Inflammatory macrophage (primary cell): ENCODE data around the gene CCL4.
"Not testable (repeated sequence)": the region's sequence is repeated elsewhere in the genome, so short reads cannot be mapped to it uniquely, and the experiment has no call there.

ENCODE experiments used
- DNase-seq, 2 donors: peaks; one replicate each; pipeline ENCODE4 v3.0.0-alpha.2; 2020 to 2022

Gene CCL4

DNA sequence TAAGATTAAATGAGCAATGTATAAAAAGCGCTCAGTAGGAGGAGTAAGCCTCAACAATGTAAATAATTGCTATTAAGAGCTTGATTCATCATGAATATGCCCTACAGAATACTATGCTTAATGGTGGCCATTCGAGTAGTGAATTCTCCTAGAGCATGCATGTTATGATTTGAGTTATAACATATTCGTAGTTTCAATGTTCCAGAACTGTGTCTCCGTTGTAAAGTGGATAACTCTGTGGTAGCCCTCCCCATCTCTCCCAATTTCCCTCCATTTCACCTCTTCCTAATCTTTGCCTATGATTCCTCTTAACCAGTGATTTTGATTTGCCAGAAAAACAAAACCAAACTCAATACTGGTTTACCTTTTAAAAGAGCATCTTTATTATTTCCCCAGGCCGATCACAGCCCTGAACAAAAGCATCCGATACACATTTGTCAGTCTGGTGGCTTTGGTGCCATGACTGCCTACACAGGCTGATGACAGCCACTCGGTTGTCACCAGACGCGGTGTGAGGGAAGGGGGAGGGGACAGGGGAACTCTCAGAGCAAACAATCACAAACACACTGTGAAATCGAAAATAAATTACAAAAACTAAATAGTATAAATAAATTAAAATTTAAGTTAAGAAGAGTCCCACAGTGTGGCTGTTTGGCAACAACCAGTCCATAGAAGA lies 15.6 kb upstream of the CCL4 start:
- peak in 1 of 2 donors; percentile 47 for DNase-seq

DNA sequence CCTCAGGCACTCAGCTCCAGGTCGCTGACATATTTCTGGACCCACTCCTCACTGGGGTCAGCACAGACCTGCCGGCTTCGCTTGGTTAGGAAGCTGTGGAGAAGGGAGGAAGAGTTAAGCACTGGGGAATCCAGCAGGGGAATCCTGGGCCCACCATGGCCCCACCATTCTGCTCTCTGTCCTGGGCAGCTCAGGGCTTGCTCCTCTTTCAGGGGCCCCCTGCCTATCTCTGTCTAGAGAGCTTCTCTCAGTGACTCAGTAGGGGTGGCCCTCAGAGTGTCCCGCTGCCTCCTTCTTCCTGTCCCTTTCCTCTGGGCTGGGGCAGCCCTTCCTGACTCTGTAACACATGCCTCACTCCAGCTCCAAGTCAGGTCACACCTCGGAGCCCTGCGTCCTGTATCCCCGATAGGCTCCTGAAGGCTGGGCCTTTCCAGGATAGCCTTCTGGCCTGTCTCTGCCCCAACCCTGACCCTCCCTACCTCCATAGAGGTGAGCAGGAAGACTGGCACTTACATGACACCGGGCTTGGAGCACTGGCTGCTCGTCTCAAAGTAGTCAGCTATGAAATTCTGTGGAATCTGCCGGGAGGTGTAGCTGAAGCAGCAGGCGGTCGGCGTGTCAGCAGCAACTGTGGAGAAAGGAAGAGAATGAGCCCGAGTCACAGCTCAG lies 14.8 kb upstream of the CCL4 start:
- DNase-seq: peak; percentile 37 to 56

DNA sequence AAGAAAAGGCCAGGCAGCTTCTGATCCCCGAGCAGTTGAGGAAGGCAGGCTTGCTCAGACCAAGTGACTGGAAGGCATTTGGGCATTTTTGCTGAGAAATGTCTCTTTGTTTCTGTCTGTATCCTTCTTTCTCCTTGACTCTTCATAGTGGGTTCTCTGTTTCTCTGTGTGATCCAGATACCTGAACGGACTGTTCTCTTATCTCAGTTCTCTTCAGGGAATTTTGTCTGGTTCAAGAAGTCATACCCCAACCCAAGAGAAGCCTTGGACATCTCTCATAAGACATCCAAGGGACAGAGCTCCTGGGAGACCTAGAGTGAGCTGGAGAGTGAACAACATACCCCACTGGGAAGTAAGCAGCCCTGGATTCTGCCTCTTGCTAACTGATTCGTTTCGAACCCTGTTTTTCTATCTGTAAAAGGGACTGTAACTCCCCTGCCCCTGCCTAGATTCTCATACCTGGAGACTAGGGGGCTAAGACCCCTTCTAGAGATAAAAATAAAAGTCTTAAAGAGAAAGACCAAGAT lies 14.2 kb upstream of the CCL4 start:
- no peak for DNase-seq

- DNase-seq: peak; percentile 97 to 98
These were observed 13.5 kb upstream of the CCL4 start, which contains the start of gene CCL3 for GRCh38 chr17:36089888-36090836. Gene CCL3 (minus strand): TSS chr17:36090143. CDS start chr17:36090058, 85 bp downstream.

DNA sequence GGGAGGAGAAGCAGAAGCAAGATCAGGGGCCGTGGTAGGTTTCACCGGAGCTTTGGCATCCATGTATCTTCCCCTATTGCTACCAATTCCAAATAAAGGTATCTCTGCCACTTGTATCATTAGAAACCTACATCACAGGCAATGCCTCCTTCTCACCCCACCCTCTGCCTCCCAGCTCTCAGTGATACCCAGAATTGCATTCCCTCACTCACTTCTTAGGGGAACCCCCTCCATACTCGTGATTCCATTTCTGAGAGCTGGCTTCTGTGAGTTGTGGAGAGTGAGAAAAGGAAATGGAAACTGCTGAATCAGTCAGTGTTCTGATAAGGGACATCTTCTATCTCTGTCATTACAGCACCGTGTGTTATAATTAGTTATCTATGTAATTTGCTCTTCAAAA lies 11.4 kb upstream of the CCL4 start:
- DNase-seq: peak; percentile 46 to 53

DNA sequence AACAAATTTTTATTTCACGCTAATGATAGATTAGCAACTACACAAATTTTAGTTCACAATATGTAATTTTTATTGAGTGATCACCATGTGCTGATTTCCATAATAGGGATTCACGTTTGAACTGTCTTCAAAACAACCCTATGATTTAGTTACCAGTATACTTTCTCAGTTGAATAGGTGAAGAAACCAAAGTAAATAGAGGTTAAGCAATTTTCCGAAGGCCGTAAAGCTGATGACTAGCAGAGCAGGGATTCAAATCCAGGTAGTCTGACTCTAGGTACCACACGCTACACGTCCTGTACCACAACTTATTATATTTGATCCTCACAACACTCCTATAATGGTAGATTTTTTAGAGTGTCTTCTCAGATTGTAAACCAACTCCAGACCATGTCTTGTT lies 10.9 kb upstream of the CCL4 start:
- DNase-seq: not testable (repeated sequence)

DNA sequence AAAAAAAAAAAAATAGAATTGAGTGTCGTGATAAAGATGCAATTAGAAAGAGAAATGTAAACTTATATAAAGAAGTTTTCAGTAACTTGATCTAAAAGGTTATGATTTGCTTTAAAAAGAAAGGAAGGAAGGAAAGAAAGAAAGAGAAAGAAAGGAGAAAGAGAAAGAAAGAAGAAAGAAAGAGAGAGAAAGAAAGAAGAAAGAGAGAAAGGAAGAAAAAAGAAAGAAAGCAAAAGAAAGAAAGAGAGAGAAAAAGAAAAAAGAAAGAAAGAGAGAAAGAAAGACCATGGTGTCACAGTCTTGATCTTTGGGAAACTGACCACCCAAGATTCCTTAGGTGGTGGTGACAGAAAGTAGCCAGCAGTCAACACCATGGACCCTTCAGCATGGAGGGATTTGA lies 9.4 kb upstream of the CCL4 start:
- no peak for DNase-seq

DNA sequence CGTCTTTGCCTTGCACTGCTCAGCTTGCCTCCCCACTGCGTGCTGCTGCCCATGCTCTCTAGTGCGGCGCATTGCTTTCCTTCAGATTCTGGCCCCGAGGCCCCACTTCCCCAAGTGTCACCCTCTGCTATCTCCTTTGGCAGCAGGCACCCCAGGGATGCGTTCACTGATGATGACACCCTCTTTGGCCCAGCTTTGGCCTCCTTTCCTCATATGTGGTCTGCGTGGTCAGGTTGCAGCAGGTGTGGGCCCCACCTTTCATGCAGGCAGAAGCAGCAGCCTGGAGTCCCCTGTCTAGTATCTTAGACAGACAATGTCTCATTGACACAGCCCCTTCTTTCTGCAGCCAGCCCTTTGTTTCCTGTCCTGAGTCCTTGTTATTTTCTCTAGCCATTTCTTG lies 8.9 kb upstream of the CCL4 start:
- no peak for DNase-seq

DNA sequence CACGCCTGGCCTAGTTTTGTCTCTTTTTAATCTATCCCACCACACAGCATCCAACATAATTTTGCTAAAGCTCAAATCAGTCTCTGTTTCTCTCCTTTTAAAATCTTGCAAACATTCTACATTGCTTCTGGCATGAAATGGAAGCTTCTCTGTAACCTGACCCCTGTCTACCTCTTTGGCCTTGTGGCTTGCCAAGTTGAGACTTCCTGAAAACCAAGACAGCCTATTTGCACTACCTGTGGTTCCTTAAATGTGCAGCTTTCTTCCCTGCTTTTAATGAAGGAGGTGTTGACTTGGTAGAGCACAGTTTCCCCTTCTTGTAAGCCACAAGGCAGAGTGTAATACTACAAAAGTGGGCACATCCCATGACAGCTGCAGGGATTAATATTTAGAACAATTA lies 7.6 kb upstream of the CCL4 start:
- no peak for DNase-seq

GRCh38 chr17:36099004-36099403 lies 4.6 kb upstream of the CCL4 start:
- peak; percentile 39 to 64 for DNase-seq

DNA sequence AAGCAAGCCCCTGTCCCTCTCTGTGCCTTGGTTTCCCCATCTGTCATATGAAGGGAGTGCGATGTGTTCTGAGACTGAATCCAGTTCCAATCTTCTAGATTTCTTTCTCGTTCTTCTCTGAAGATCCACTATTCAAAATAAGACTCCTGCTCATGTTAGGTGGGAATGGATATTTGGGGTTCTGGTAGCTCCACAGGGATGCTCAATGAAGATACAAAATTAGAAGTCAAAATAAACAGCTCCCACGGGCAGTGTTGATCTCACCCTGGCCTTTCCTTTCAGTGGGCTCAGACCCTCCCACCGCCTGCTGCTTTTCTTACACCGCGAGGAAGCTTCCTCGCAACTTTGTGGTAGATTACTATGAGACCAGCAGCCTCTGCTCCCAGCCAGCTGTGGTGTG lies 619 bp downstream of the CCL4 start:
- DNase-seq: not testable (repeated sequence)

DNA sequence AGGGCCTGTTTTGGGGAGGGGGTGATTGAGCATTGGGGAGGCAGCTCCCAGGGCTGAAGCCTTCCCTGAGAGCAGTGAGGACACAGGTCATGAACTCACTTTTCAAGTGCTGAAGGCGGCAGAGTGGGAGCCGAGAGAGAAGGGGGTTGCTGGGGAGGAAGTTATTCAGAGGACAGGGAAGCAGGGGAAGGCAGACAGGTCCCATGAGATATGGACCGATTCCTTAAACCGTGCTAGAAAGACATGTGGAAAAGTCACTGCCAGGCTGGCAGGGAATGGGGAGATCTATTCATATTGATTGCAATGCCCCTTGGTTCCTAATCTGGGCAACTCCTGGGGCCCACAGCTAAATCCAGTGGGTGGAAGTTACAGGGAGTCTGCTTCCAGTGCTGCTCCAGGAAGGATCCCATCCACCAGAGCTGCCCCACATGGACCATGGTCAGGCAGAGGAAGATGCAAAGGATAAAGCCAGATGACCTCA lies 1.1 kb downstream of the CCL4 start:
- DNase-seq: peak; percentile 43 to 69

DNA sequence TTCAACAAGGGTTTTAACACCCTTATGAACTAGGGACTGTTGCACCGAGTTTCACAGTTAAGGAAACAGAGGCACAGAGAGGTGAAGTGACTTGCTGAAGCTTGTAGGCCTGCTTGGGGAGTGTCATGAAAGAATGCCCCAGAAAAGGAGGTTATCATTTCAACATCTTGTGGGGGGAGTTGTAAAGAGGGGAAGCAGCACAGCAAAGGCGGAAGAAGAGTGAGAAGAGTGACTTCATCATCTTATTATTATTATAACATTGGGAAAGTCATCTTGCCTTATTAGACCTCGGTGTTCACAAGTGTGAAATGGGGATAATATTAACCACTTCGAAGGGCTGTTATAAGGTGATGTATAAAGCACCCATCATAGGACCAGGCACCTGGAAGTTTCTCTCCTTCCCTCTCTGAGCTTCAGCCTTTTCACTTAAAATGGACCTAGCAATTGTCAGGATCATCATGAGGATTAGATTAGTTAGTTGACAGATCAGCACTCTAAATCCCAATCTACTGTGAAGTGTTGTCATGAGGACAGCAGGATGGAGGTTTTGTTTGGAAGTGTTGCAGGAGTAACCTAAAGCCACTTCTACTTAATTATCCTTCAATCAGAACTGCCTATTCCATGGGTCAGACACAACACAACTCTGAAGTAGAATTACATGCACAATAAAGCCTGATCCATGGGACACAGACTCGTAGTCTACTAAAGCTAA lies 2.3 kb downstream of the CCL4 start:
- DNase-seq: peak; percentile 54 to 71

DNA sequence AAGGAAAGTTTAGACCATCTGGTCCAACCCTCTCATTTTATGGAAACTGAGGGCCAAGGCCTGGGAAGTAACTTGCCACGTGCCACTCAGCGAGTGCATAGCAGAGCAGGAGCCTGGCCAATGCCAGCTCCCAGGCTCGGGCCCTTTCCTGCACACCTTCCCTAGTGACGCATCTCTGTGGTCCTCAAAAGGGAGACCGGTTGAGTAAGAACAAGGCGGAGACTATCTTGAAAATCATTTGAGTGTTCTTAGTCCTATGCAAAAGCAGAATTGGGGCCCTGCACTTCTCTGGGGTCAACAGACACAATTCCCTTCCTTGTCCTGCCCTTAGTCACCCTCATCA lies 2.8 kb downstream of the CCL4 start:
- no peak for DNase-seq

- DNase-seq: no peak
These were observed 4.0 kb downstream of the CCL4 start for GRCh38 chr17:36107660-36108059.

DNA sequence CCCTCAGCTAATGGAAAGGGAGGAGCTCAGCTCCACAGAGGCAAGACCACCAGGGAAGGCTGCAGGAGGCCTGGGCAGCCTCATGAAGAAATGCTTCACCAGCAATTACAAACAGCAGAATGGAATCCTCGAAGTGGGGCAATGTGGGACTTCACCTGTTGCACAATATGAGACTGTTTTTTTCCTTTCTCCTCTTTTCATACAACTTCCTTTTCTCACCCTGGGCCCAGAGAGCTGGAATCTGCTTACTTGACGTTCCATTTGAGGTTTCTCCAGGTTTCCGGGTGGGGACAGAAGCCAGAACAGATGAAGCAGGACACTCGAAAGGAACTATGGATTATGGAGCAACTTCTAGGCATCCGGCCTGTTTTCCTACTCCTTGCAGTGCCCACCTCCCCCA lies 4.6 kb downstream of the CCL4 start:
- DNase-seq: peak; percentile 54 to 55

DNA sequence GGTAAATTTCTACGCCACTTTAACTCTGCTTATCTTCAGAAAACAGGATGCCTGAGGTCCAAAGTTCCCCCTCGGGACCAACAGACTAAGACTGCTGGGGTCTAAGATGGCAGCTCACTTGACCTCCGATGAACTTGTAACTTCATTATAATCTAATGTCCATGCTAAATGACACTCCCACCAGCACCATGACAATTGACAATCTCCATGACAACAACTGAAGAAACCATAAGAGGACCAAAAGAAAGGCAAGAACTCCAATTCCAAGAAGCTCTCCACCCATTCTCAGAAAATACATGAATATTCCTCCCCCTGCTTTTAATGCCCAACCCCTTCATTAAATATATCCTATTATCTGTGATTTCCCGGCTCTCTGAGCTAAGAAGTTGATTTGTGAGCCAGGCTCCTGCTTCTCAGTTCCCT lies 7.5 kb downstream of the CCL4 start:
- DNase-seq: no peak

- no peak for DNase-seq
These were observed 8.9 kb downstream of the CCL4 start for GRCh38 chr17:36112572-36112971.

DNA sequence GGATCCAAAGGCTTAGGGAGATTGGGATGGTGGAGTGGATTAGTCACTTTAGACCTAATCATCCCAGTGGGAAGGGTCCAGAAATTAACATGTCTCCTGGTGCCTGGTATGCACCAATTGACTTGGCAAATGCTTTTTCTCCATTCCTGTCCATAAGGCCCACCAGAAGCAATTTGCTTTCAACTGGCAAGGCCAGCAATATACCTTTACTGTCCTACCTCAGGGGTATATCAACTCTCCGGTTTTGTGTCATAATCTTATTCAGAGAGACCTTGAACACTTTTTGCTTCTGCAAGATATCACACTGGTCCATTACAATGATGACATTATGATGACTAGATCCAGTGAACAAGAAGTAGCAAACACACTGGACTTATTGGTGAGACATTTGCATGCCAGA lies 9.5 kb downstream of the CCL4 start:
- DNase-seq: not testable (repeated sequence)

DNA sequence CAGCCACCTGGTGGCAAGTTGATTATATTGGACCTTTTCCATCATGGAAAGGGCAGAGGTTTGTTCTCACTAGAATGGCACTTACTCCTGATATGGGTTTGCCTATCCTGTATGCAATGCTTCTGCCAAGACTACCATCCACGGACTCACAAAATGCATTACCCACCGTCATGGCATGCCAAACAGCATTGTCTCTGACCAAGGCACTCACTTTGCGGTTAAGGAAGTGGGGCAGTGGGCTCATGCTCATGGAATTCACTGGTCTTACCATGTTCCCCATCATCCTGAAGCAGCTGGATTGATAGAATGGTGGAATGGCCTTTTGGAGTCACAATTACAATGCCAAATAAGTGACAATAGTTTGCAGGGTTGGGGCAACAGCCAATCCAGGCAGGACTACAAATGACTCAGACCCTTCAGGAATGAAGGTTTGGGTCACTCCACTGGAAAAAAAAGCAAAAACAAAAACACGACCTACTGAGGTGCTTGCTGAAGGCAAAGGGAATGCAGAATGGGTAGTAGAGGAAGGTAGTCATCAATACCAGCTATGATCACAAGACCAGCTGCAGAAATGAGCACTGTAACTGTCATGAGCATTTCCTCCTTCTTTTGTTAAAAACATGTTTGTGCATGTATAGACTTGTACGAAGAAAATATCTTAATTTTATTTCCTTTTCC lies 11.5 kb downstream of the CCL4 start:
- DNase-seq: not testable (repeated sequence)

DNA sequence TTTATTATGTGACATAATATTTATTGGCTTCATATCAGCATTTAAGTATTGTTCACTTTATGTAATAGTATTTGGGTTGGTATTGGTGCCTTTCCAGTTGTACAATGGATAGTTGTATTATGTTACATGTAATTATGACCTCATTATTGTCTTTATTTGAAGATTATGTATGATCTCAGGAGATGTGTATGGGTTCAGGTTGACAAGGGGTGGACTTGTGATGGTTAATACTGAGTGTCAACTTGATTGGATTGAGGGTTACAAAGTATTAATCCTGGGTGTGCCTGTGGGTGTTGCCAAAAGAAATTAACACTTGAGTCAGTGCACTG lies 12.0 kb downstream of the CCL4 start:
- DNase-seq: not testable (repeated sequence)
